Endothelial cell (in vitro differentiated cells): Measurements from ENCODE around the gene SLC6A19. TPM values are rescaled to one million over a fixed set of nuclear protein-coding genes. Genes with fewer than 3 reads are reported as not detected.
A peak's percentile ranks its signal among the peaks of the same experiment; 100 is the strongest.

Experiments
- DNase-seq: peaks from one replicate; pipeline ENCODE4 v3.0.0; 2021; ENCODE audit warnings: low spot score
- H3K27ac Mint-ChIP-seq: one replicate; pipeline ENCODE4 v1.8.0; 2021; ENCODE audit warnings: mixed read lengths, inconsistent platforms; ENCODE audit not compliant: unreplicated experiment
- H3K27me3 Mint-ChIP-seq: one replicate; pipeline ENCODE4 v1.8.0; 2021; ENCODE audit warnings: mild to moderate bottlenecking, moderate library complexity, mixed read lengths, inconsistent platforms; ENCODE audit not compliant: unreplicated experiment
- H3K36me3 Mint-ChIP-seq: one replicate; pipeline ENCODE4 v1.8.0; 2021; ENCODE audit warnings: mild to moderate bottlenecking, low read depth, mixed read lengths, inconsistent platforms; ENCODE audit not compliant: unreplicated experiment
- H3K4me1 Mint-ChIP-seq: one replicate; pipeline ENCODE4 v1.8.0; 2021; ENCODE audit warnings: mild to moderate bottlenecking, mixed read lengths, inconsistent platforms; ENCODE audit not compliant: unreplicated experiment
- H3K4me3 Mint-ChIP-seq: one replicate; pipeline ENCODE4 v1.8.0; 2021; ENCODE audit warnings: mild to moderate bottlenecking, mixed read lengths, inconsistent platforms; ENCODE audit not compliant: unreplicated experiment
- H3K9me3 Mint-ChIP-seq: one replicate; pipeline ENCODE4 v1.8.0; 2021; ENCODE audit warnings: mixed read lengths, inconsistent platforms; ENCODE audit not compliant: unreplicated experiment
- CTCF ChIP-seq: fragments of 200-600 bp; sonication (generic); IDR thresholded peaks from one replicate; pipeline ENCODE4 v1.5.0; 2021; ENCODE audit warnings: antibody characterized with exemption; ENCODE audit not compliant: unreplicated experiment
- total RNA-seq: library from RNA; stranded (reverse); fragmentation: NEBNext Ultra II Directional; extraction: Animal tissue kit (Norgen Biotek cat#: 25700); gene quantifications from one replicate; pipeline ENCODE4 v1.2.1, GENCODE V29; 2021; ENCODE audit not compliant: unreplicated experiment

The SLC6A19 gene
- total RNA-seq, 1 donor from 2014 or later = not detected

- DNase-seq = no peak
- Mint-ChIP-seq H3K36me3 (peaks cover 10% of the 10 kb centered on the region), H3K27ac (no peak overlapping the region), H3K4me1 (no peaks in the 10 kb centered on the region), H3K9me3 (no peaks in the 10 kb centered on the region), H3K4me3 (no peak overlapping the region), H3K27me3 (peaks cover 17% of the 10 kb centered on the region)
- TF ChIP-seq CTCF = no peak
Observed at GRCh38 chr5:1210832-1211251, 9.4 kb downstream of the SLC6A19 start.

- no peak for TF ChIP-seq CTCF
- Mint-ChIP-seq H3K36me3 (peaks cover 12% of the 10 kb centered on the region), H3K9me3 (no peaks in the 10 kb centered on the region), H3K27me3 (peaks cover 17% of the 10 kb centered on the region), H3K27ac (no peak overlapping the region), H3K4me1 (no peaks in the 10 kb centered on the region), H3K4me3 (no peak overlapping the region)
- DNase-seq = no peak
Observed at GRCh38 chr5:1211701-1212100, 10.3 kb downstream of the SLC6A19 start.

- Mint-ChIP-seq H3K9me3 (no peaks in the 10 kb centered on the region), H3K27ac (no peak overlapping the region), H3K36me3 (peaks cover 12% of the 10 kb centered on the region), H3K27me3 (peaks cover 16% of the 10 kb centered on the region), H3K4me1 (no peaks in the 10 kb centered on the region), H3K4me3 (no peak overlapping the region)
- TF ChIP-seq CTCF = no peak
- no peak for DNase-seq
Observed at GRCh38 chr5:1212271-1212670, 10.9 kb downstream of the SLC6A19 start.

- Mint-ChIP-seq H3K36me3 (peaks cover 12% of the 10 kb centered on the region), H3K9me3 (no peaks in the 10 kb centered on the region), H3K4me3 (peak overlapping the region; percentile 19), H3K27me3 (peaks cover 11% of the 10 kb centered on the region), H3K4me1 (no peaks in the 10 kb centered on the region), H3K27ac (no peak overlapping the region)
- no peak for DNase-seq
- no peak for TF ChIP-seq CTCF
Observed at GRCh38 chr5:1212881-1213280, 11.5 kb downstream of the SLC6A19 start.

GRCh38 chr5:1213508-1214162, 12.2 kb downstream of the SLC6A19 start:
- no peak overlapping the region for H3K4me3 Mint-ChIP-seq
- H3K4me1 Mint-ChIP-seq = no peaks in the 10 kb centered on the region
- no peak overlapping the region for H3K27ac Mint-ChIP-seq
- DNase-seq = no peak
- peaks cover 11% of the 10 kb centered on the region for H3K27me3 Mint-ChIP-seq
- H3K36me3 Mint-ChIP-seq = peaks cover 12% of the 10 kb centered on the region
- H3K9me3 Mint-ChIP-seq = no peaks in the 10 kb centered on the region
- TF ChIP-seq CTCF = no peak
